Kidney (tissue), 14 donors: ENCODE measurements around the gene IRF5. TPM values are rescaled to one million over a fixed set of nuclear protein-coding genes. Genes with fewer than 3 reads are reported as not detected.

ENCODE experiments used
- DNase-seq, 5 donors: peaks; one replicate each; pipeline ENCODE4 v3.0.0-alpha.2; 2013 to 2020
- FAIRE-seq: peaks from 2 replicates; lab custom pipeline; 2012; peaks lifted over from hg19 to GRCh38; lab: Jason Lieb, UNC
- H3K27ac ChIP-seq, 2 donors: one replicate each; pipeline ENCODE4 v1.7.0; 2013; ENCODE audit warnings: low read depth in 2 of 2, low read length in 2 of 2, inconsistent platforms in 1 of 2
- H3K27me3 ChIP-seq: one replicate; pipeline ENCODE4 v1.7.1; 2013; ENCODE audit warnings: low read length, inconsistent platforms; ENCODE audit not compliant: control insufficient read depth, insufficient read depth
- H3K36me3 ChIP-seq, 3 donors: one replicate each; pipeline versions ENCODE4 v1.7.0 to v1.7.1; 2013; ENCODE audit warnings: low read length in 3 of 3, control low read depth in 1 of 3, inconsistent platforms in 1 of 3; ENCODE audit not compliant: insufficient read depth in 3 of 3, control insufficient read depth in 2 of 3
- H3K4me1 ChIP-seq, 3 donors: one replicate each; pipeline versions ENCODE4 v1.7.0 to v1.7.1; 2013; ENCODE audit warnings: low read length in 3 of 3, inconsistent platforms in 1 of 3, low read depth in 1 of 3; ENCODE audit not compliant: control insufficient read depth in 2 of 3, insufficient read depth in 2 of 3
- H3K4me3 ChIP-seq, 3 donors: one replicate each; pipeline versions ENCODE4 v1.7.0 to v1.8.1; 2013; ENCODE audit warnings: low read length in 3 of 3, control low read depth in 1 of 3, inconsistent platforms in 1 of 3
- H3K9ac ChIP-seq, 3 donors: one replicate each; pipeline versions ENCODE4 v1.7.0 to v1.7.1; 2013; ENCODE audit warnings: low read length in 3 of 3, control low read depth in 1 of 3, inconsistent platforms in 1 of 3
- H3K9me3 ChIP-seq, 3 donors: one replicate each; pipeline versions ENCODE4 v1.7.0 to v1.7.1; 2013; ENCODE audit warnings: low read length in 3 of 3, control low read depth in 1 of 3, inconsistent platforms in 1 of 3; ENCODE audit not compliant: control insufficient read depth in 2 of 3, insufficient read depth in 1 of 3
- CTCF ChIP-seq: IDR thresholded peaks from 3 replicates; pipeline ENCODE4 v1.5.1; 2012; ENCODE audit warnings: mild to moderate bottlenecking, moderate library complexity, borderline replicate concordance; ENCODE audit not compliant: insufficient read depth; ENCODE audit errors: extremely low read depth
- intact Hi-C: fragments of 100-400 bp; cut with DNase I; formaldehyde crosslinking; loops from one replicate; pipeline ENCODE4 v1.11.1; 2022
- polyA plus RNA-seq: library from polyadenylated mRNA; stranded (reverse); fragments of 350-450 nt; fragmentation: Illumina TruSeq; extraction: RNeasy Lipid Tissue Mini Kit (QIAGEN cat#74804); gene quantifications from one replicate; pipeline ENCODE4 v1.2.3, GENCODE V29; 2014; ENCODE audit warnings: low read depth, low replicate concordance; ENCODE audit not compliant: insufficient read depth
- total RNA-seq: library from RNA; stranded (reverse); fragmentation: NEBNext Ultra II Directional; extraction: Animal tissue kit (Norgen Biotek cat#: 25700); gene quantifications from one replicate; pipeline ENCODE4 v1.2.1, GENCODE V29; 2021
- donor health status: control.
- donor health status: control.
- donor health status: control.
- donor health status: control.
- donor health status: control.
- donor health status: DM: yes; HTN: yes; CAD: no.
- donor health status: Normal renal cell carcinoma (clear cell type).

The IRF5 gene
- total and polyA plus RNA-seq, 2 donors from 2014 or later, result 13.0 to 27.1 TPM

DNA sequence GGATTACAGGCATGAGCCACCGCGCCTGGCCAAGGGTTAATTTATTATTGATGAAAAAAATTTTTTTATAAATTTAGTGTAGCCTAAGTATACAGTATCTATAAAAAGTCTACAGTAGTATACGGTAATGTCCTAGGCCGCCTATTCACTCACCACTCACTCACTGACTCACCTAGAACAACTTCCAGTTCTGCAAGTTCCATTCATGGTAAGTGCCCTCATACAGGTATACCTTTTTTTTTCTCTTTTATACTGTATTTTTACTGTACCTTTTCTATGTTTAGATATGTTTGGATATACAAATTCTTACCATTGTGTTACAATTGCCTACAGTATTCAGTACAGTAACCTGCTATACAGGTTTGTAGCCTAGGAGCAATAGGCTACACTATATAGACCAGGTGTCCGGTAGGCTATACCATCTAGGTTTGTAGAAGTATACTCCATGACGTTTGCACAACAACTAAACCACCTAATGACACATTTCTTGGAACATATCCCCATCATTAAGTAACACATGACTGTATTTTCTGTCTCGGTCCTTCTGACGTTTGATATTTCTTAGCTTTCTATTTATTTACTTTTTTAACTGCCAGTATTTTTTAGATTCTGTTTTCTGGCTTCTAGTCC, 23.4 kb downstream of the IRF5 start:
- Histone ChIP-seq H3K27me3 (no peaks in the 10 kb centered on the region), H3K9me3 (no peaks in the 10 kb centered on the region), H3K9ac (no peak overlapping the region), H3K27ac (no peak overlapping the region), H3K4me1 (peaks cover 0 to 10% (median 2%) of the 10 kb centered on the region in 3 donors), H3K4me3 (no peak overlapping the region), H3K36me3 (peaks cover 6 to 39% (median 16%) of the 10 kb centered on the region in 3 donors)
- intact Hi-C loops, result no loop called here
- FAIRE-seq, result no peak
- no peak for TF ChIP-seq CTCF
- no peak for DNase-seq

DNA sequence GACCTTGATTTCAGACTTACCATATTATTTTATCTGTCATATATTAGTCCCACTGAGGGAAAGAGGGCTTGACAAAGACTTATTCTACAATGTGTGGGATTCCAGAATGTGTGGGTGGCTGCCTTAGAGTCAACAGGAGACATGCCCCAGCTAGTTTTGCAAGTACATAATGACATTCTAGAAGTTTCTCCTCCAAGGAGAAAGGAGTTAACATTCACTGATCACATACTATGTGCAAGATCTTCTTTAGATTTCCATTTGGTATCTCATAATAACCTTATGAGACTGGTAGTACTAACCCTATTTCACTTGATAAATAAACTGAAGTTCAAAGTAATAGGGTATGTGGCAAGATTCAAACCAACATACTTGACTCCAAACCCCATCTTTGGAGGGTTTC, 25.2 kb downstream of the IRF5 start:
- peaks cover 0 to 10% (median 2%) of the 10 kb centered on the region in 3 donors for H3K4me1 ChIP-seq
- FAIRE-seq (no peak), DNase-seq (no peak)
- no peaks in the 10 kb centered on the region for H3K9me3 ChIP-seq
- H3K36me3 ChIP-seq, result peaks cover 8 to 34% (median 14%) of the 10 kb centered on the region in 3 donors
- no peak overlapping the region for H3K9ac ChIP-seq
- no peak overlapping the region for H3K4me3 ChIP-seq
- H3K27ac ChIP-seq, result peak overlapping the region; percentile 33 to 79
- intact Hi-C loops, result no loop called here
- no peaks in the 10 kb centered on the region for H3K27me3 ChIP-seq
- TF ChIP-seq CTCF, result no peak

- peak in 2 of 5 donors; percentile 12 to 25 for DNase-seq
- intact Hi-C loops, result no loop called here
- no peak for FAIRE-seq
- Histone ChIP-seq H3K27ac (peak overlapping the region; percentile 33 to 79), H3K4me3 (no peak overlapping the region), H3K9ac (no peak overlapping the region), H3K4me1 (peaks cover 0 to 10% (median 2%) of the 10 kb centered on the region in 3 donors), H3K27me3 (no peaks in the 10 kb centered on the region), H3K9me3 (no peaks in the 10 kb centered on the region), H3K36me3 (peaks cover 8 to 31% (median 14%) of the 10 kb centered on the region in 3 donors)
- no peak for TF ChIP-seq CTCF
Observed at GRCh38 chr7:128963327-128963757, 25.6 kb downstream of the IRF5 start.
